Measurements from ENCODE around the gene TMEM178B.

DNA sequence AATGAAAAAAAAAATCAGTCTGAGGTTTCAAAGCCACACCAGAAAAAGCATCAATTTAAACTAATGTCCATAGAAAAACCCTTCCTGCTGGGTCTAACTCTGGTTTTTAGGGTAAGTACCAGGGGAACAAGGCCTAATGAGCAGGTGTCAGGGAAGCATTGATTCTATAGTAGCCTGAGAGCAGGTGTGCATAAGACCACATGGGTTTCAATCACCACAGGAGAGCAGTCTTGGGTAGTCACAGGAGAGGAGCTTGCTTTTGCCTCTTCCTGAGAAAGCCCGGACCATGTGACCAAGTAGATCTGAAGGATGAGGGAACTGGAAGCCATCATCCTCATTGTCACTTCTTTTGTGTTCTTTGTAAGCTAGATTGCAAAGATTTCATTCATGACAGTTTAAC is 411.0 kb downstream of the TMEM178B start:
- TF ChIP-seq, protein P1, sequence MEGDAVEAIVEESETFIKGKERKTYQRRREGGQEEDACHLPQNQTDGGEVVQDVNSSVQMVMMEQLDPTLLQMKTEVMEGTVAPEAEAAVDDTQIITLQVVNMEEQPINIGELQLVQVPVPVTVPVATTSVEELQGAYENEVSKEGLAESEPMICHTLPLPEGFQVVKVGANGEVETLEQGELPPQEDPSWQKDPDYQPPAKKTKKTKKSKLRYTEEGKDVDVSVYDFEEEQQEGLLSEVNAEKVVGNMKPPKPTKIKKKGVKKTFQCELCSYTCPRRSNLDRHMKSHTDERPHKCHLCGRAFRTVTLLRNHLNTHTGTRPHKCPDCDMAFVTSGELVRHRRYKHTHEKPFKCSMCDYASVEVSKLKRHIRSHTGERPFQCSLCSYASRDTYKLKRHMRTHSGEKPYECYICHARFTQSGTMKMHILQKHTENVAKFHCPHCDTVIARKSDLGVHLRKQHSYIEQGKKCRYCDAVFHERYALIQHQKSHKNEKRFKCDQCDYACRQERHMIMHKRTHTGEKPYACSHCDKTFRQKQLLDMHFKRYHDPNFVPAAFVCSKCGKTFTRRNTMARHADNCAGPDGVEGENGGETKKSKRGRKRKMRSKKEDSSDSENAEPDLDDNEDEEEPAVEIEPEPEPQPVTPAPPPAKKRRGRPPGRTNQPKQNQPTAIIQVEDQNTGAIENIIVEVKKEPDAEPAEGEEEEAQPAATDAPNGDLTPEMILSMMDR (IDR thresholded peaks at IDR 0.05) = no peak
- no peak for TF ChIP-seq POLR2AphosphoS5 (IDR thresholded peaks at IDR 0.05)
- TF ChIP-seq EP300 (IDR thresholded peaks at IDR 0.05) = no peak

All from esophagus muscularis mucosa (tissue), 4 donors.